Measurements from ENCODE around the gene NMT2.

DNA sequence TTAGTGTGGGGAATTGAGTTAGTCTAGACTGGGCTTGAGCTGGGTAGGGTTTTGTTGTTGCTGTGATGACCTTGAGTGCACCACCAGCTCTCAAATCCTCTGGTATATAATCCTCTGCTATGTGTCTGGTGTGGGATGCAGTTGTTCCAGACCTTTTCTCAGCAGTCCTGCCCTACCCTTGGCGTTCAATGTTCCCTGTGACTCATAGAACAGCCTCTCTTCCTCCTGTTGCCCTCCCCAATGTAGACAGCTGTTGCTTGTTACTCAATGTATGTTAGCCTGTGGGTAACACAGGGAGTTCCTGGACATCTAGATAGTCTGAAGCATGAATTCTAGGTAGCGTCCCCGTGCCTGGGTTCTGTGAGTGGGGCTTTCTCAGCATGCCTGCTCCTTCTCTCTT lies 99.7 kb downstream of the NMT2 start:
- TF ChIP-seq, protein P1, sequence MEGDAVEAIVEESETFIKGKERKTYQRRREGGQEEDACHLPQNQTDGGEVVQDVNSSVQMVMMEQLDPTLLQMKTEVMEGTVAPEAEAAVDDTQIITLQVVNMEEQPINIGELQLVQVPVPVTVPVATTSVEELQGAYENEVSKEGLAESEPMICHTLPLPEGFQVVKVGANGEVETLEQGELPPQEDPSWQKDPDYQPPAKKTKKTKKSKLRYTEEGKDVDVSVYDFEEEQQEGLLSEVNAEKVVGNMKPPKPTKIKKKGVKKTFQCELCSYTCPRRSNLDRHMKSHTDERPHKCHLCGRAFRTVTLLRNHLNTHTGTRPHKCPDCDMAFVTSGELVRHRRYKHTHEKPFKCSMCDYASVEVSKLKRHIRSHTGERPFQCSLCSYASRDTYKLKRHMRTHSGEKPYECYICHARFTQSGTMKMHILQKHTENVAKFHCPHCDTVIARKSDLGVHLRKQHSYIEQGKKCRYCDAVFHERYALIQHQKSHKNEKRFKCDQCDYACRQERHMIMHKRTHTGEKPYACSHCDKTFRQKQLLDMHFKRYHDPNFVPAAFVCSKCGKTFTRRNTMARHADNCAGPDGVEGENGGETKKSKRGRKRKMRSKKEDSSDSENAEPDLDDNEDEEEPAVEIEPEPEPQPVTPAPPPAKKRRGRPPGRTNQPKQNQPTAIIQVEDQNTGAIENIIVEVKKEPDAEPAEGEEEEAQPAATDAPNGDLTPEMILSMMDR (conservative IDR thresholded peaks at IDR 0.05 in 1 of 2, IDR thresholded peaks at IDR 0.05 in 1 of 2; ENCODE audit: low read depth in 1 of 2, low read length in 2 of 2) = no peak
- TF ChIP-seq EZH2 (IDR thresholded peaks at IDR 0.05; ENCODE audit: low read length, missing control alignments) = no peak

Measured in fibroblast of lung (primary cell).